WTC11 (cell line): ENCODE data around the gene SLC9A2. TPM values are rescaled to one million over a fixed set of nuclear protein-coding genes. Genes with fewer than 3 reads are reported as not detected.

Source experiments
- ATAC-seq: fragments of 200-7000 bp; cut with Tn5 transposase; 2 replicates; pipeline ENCODE4 v1.10.0; 2021; ENCODE audit warnings: mild to moderate bottlenecking, moderate library complexity
- CTCF ChIA-PET: fragments of 300-600 bp; sonication (Branson Sonifier 250); formaldehyde crosslinking; loops from one replicate; lab custom pipeline; 2021; ENCODE audit warnings: antibody characterized with exemption; lab: Charles Lee
- POLR2A ChIA-PET: fragments of 350-600 bp; sonication (Branson Sonifier 250); formaldehyde crosslinking; loops from one replicate; lab custom pipeline; 2021; ENCODE audit warnings: antibody characterized with exemption; lab: Charles Lee
- DNase-seq: peaks from one replicate; pipeline ENCODE4 v3.0.0; 2021; ENCODE audit warnings: low spot score
- H3K27ac Mint-ChIP-seq: 2 replicates; pipeline ENCODE4 v1.8.0; 2021; ENCODE audit warnings: mixed read lengths
- H3K27me3 Mint-ChIP-seq: 2 replicates; pipeline ENCODE4 v1.8.0; 2021; ENCODE audit warnings: low read depth, mild to moderate bottlenecking, moderate library complexity, mixed read lengths
- H3K36me3 Mint-ChIP-seq: 2 replicates; pipeline ENCODE4 v1.8.0; 2021; ENCODE audit warnings: mixed read lengths
- H3K4me1 Mint-ChIP-seq: 2 replicates; pipeline ENCODE4 v1.8.0; 2022; ENCODE audit warnings: mixed read lengths
- H3K4me3 Mint-ChIP-seq: 2 replicates; pipeline ENCODE4 v1.8.0; 2021; ENCODE audit warnings: mild to moderate bottlenecking, moderate library complexity, mixed read lengths
- H3K9me3 Mint-ChIP-seq: 2 replicates; pipeline ENCODE4 v1.8.0; 2021; ENCODE audit warnings: mixed read lengths
- ATF1 ChIP-seq: sonication (generic); formaldehyde crosslinking; IDR thresholded peaks from 2 replicates; pipeline ENCODE4 v1.8.1; 2023; ENCODE audit warnings: mild to moderate bottlenecking, moderate library complexity, missing genetic modification reagents
- CBFB ChIP-seq: sonication (generic); formaldehyde crosslinking; IDR thresholded peaks from 2 replicates; pipeline ENCODE4 v1.8.1; 2022; ENCODE audit warnings: mild to moderate bottlenecking, low read depth, missing genetic modification reagents
- CREB1 ChIP-seq: sonication (generic); formaldehyde crosslinking; IDR thresholded peaks from 2 replicates; pipeline ENCODE4 v1.8.0; 2023; ENCODE audit warnings: mild to moderate bottlenecking, missing genetic modification reagents
- ERG ChIP-seq: fragments of 250-450 bp; sonication (Bioruptor Pico); IDR thresholded peaks from 2 replicates; pipeline ENCODE4 v1.8.0; 2021; ENCODE audit warnings: mild to moderate bottlenecking
- FOXP4 ChIP-seq: sonication (generic); formaldehyde crosslinking; IDR thresholded peaks from 2 replicates; pipeline ENCODE4 v1.8.0; 2022; ENCODE audit warnings: mild to moderate bottlenecking, missing genetic modification reagents
- IRF1 ChIP-seq: sonication (generic); formaldehyde crosslinking; IDR thresholded peaks from 2 replicates; pipeline ENCODE4 v1.8.0; 2023; ENCODE audit warnings: missing genetic modification reagents
- MYBL2 ChIP-seq: sonication (generic); formaldehyde crosslinking; IDR thresholded peaks from 2 replicates; pipeline ENCODE4 v1.8.1; 2023; ENCODE audit warnings: mild to moderate bottlenecking, moderate library complexity, missing genetic modification reagents
- SOX15 ChIP-seq: fragments of 250-450 bp; sonication (Bioruptor Pico); IDR thresholded peaks from 2 replicates; pipeline ENCODE4 v1.9.0; 2021; ENCODE audit warnings: mild to moderate bottlenecking
- ZNF138 ChIP-seq: sonication (generic); formaldehyde crosslinking; conservative IDR thresholded peaks from 2 replicates; pipeline ENCODE4 v1.8.1; 2022; ENCODE audit warnings: mild to moderate bottlenecking, moderate library complexity, missing genetic modification reagents
- ZNF232 ChIP-seq: sonication (generic); formaldehyde crosslinking; IDR thresholded peaks from 2 replicates; pipeline ENCODE4 v1.8.0; 2022; ENCODE audit warnings: mild to moderate bottlenecking, missing genetic modification reagents
- ZNF396 ChIP-seq: fragments of 250-450 bp; sonication (Bioruptor Pico); IDR thresholded peaks from 2 replicates; pipeline ENCODE4 v1.8.0; 2021; ENCODE audit warnings: mild to moderate bottlenecking, moderate library complexity, borderline replicate concordance
- ZNF423 ChIP-seq: fragments of 250-450 bp; sonication (Bioruptor Pico); IDR thresholded peaks from 2 replicates; pipeline ENCODE4 v2.1.2; 2022; ENCODE audit warnings: mild to moderate bottlenecking, moderate library complexity
- total RNA-seq: library from RNA; stranded (reverse); gene quantifications from 3 replicates; pipeline ENCODE4 v1.2.3, GENCODE V29; 2021
- TF ChIP-seq, protein P1 (sequence below): fragments of 250-450 bp; sonication (Bioruptor Pico); IDR thresholded peaks from 2 replicates; pipeline ENCODE4 v1.9.0; 2021; ENCODE audit warnings: mild to moderate bottlenecking, borderline replicate concordance
- TF ChIP-seq, protein P2 (sequence below): sonication (generic); formaldehyde crosslinking; IDR thresholded peaks from 2 replicates; pipeline ENCODE4 v1.8.1; 2023; ENCODE audit warnings: mild to moderate bottlenecking, moderate library complexity, missing genetic modification reagents
- TF ChIP-seq, protein P3 (sequence below): sonication (generic); formaldehyde crosslinking; IDR thresholded peaks from 2 replicates; pipeline ENCODE4 v1.8.1; 2022; ENCODE audit warnings: missing genetic modification reagents, borderline replicate concordance
- TF ChIP-seq, protein P4 (sequence below): fragments of 250-450 bp; sonication (Bioruptor Pico); conservative IDR thresholded peaks from 2 replicates; pipeline ENCODE4 v1.9.0; 2021; ENCODE audit warnings: mild to moderate bottlenecking

Gene SLC9A2
- total RNA-seq, 1 experiment from 2014 or later: 0.07 TPM

DNA sequence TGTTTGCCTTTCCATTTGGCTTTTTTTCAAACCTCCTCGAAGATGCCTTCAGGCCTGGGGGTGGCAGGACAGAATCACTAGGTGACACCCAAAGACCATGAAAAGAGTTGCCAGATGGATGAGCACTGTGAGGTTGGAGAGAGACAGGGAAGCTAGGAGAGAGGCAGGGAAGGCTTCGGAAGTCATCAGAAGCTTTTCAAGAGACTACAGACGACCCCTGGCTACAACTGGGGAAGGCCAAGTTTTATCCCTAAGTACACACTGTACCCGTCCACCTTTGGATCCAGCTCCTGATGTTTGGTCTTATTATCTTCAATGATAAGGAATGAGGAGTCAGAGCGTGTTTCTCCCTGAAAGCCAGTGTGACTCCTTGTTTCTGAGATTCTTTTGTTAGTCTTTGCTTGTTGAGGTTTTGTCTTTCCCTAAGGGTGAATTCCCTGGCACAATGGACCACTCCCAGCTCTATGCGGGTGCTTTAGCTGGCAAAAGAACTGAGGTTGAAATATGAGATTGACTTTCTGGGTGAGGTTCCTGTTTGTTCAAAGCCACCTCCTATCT lies 33.4 kb upstream of the SLC9A2 start (continued):
- TF ChIP-seq, protein P1, sequence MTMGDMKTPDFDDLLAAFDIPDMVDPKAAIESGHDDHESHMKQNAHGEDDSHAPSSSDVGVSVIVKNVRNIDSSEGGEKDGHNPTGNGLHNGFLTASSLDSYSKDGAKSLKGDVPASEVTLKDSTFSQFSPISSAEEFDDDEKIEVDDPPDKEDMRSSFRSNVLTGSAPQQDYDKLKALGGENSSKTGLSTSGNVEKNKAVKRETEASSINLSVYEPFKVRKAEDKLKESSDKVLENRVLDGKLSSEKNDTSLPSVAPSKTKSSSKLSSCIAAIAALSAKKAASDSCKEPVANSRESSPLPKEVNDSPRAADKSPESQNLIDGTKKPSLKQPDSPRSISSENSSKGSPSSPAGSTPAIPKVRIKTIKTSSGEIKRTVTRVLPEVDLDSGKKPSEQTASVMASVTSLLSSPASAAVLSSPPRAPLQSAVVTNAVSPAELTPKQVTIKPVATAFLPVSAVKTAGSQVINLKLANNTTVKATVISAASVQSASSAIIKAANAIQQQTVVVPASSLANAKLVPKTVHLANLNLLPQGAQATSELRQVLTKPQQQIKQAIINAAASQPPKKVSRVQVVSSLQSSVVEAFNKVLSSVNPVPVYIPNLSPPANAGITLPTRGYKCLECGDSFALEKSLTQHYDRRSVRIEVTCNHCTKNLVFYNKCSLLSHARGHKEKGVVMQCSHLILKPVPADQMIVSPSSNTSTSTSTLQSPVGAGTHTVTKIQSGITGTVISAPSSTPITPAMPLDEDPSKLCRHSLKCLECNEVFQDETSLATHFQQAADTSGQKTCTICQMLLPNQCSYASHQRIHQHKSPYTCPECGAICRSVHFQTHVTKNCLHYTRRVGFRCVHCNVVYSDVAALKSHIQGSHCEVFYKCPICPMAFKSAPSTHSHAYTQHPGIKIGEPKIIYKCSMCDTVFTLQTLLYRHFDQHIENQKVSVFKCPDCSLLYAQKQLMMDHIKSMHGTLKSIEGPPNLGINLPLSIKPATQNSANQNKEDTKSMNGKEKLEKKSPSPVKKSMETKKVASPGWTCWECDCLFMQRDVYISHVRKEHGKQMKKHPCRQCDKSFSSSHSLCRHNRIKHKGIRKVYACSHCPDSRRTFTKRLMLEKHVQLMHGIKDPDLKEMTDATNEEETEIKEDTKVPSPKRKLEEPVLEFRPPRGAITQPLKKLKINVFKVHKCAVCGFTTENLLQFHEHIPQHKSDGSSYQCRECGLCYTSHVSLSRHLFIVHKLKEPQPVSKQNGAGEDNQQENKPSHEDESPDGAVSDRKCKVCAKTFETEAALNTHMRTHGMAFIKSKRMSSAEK: no peak
- TF ChIP-seq ZNF423 (CRISPR knock-in tag) (no peak), ZNF138 (CRISPR knock-in tag) (no peak), FOXP4 (CRISPR knock-in tag) (no peak), ZNF232 (CRISPR knock-in tag) (no peak), SOX15 (CRISPR knock-in tag) (no peak), CREB1 (CRISPR knock-in tag) (no peak), IRF1 (CRISPR knock-in tag) (no peak), ATF1 (no peak), CBFB (no peak), MYBL2 (CRISPR knock-in tag) (no peak), ZNF396 (CRISPR knock-in tag) (no peak)
- TF ChIP-seq, protein P2, sequence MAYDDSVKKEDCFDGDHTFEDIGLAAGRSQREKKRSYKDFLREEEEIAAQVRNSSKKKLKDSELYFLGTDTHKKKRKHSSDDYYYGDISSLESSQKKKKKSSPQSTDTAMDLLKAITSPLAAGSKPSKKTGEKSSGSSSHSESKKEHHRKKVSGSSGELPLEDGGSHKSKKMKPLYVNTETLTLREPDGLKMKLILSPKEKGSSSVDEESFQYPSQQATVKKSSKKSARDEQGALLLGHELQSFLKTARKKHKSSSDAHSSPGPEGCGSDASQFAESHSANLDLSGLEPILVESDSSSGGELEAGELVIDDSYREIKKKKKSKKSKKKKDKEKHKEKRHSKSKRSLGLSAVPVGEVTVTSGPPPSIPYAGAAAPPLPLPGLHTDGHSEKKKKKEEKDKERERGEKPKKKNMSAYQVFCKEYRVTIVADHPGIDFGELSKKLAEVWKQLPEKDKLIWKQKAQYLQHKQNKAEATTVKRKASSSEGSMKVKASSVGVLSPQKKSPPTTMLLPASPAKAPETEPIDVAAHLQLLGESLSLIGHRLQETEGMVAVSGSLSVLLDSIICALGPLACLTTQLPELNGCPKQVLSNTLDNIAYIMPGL: no peak
- TF ChIP-seq, protein P3, sequence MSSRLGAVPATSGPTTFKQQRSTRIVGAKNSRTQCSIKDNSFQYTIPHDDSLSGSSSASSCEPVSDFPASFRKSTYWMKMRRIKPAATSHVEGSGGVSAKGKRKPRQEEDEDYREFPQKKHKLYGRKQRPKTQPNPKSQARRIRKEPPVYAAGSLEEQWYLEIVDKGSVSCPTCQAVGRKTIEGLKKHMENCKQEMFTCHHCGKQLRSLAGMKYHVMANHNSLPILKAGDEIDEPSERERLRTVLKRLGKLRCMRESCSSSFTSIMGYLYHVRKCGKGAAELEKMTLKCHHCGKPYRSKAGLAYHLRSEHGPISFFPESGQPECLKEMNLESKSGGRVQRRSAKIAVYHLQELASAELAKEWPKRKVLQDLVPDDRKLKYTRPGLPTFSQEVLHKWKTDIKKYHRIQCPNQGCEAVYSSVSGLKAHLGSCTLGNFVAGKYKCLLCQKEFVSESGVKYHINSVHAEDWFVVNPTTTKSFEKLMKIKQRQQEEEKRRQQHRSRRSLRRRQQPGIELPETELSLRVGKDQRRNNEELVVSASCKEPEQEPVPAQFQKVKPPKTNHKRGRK: no peak
- TF ChIP-seq, all 79 proteins: peak for 0

- POLR2A ChIA-PET: no interaction called here
- H3K4me3 Mint-ChIP-seq: no peak overlapping the region
- no peaks in the 10 kb centered on the region for H3K36me3 Mint-ChIP-seq
- DNase-seq (no peak), ATAC-seq (no peak)
- H3K27me3 Mint-ChIP-seq: no peaks in the 10 kb centered on the region
- peaks cover 13% of the 10 kb centered on the region for H3K4me1 Mint-ChIP-seq
- H3K9me3 Mint-ChIP-seq: no peaks in the 10 kb centered on the region
- CTCF ChIA-PET: no interaction called here
- no peak overlapping the region for H3K27ac Mint-ChIP-seq
- no peak for TF ChIP-seq ZNF423 (CRISPR knock-in tag)
- TF ChIP-seq, protein P4, sequence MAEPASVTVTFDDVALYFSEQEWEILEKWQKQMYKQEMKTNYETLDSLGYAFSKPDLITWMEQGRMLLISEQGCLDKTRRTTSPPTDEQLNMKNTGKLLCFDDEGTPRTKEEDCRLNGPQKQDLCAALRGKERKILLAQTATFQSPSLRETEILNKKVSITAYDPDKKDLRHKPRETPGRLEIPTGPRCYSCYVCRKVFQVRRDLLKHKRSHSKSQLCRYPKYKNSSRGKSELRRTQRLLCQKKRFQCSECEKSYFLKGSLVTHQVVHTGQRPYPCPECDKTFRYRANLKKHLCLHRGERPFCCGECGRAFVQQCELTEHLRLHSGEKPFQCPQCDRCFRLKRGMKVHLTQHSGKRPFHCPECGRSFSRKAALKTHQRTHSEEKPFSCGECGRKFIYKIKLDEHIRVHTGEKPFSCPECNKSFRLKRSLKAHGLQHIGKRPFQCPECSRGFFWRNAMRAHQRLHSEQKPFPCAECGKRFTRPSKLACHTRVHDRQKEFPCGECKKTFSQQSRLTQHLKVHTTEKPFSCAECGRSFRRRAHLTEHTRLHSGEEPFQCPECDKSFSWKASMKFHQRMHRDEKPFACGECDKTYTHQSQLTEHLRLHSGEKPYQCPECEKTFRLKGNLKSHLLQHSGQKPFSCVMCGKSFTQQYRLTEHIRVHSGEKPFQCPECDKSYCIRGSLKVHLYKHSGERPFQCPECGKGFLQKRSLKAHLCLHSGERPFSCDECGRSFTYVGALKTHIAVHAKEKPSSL (CRISPR knock-in tag): no peak
- no peak for TF ChIP-seq FOXP4 (CRISPR knock-in tag)
- TF ChIP-seq ERG (CRISPR knock-in tag): no peak
These were observed 31.0 kb upstream of the SLC9A2 start for GRCh38 chr2:102588213-102588939.
